OCI-M2 (cell line): Measurements from ENCODE around the gene CDH4.
"Not testable (repeated sequence)": the region's sequence is repeated elsewhere in the genome, so short reads cannot be mapped to it uniquely, and the experiment has no call there.

Experiments
- DNase-seq: peaks from one replicate; lab custom pipeline; 2025; ENCODE audit not compliant: unreplicated experiment; lab: John Stamatoyannopoulos, UW

The CDH4 gene

GRCh38 chr20:61379898-61380544, 128.0 kb downstream of the CDH4 start:
- DNase-seq: no peak

- no peak for DNase-seq
Observed at GRCh38 chr20:61380545-61380915, 128.5 kb downstream of the CDH4 start.

GRCh38 chr20:61382194-61382593, 130.1 kb downstream of the CDH4 start:
- no peak for DNase-seq

GRCh38 chr20:61385296-61385695, 133.2 kb downstream of the CDH4 start:
- no peak for DNase-seq

- DNase-seq: no peak
Observed at GRCh38 chr20:61385731-61386130, 133.7 kb downstream of the CDH4 start.

- DNase-seq: no peak
Observed at GRCh38 chr20:61387204-61387953, 135.3 kb downstream of the CDH4 start.

- no peak for DNase-seq
Observed at GRCh38 chr20:61387954-61388348, 135.9 kb downstream of the CDH4 start.

GRCh38 chr20:61389077-61389476, 137.0 kb downstream of the CDH4 start:
- no peak for DNase-seq

- no peak for DNase-seq
Observed at GRCh38 chr20:61391185-61391584, 139.1 kb downstream of the CDH4 start.

GRCh38 chr20:61391812-61392520, 139.9 kb downstream of the CDH4 start:
- no peak for DNase-seq

GRCh38 chr20:61394088-61394799, 142.2 kb downstream of the CDH4 start:
- no peak for DNase-seq

- DNase-seq: no peak
Observed at GRCh38 chr20:61396262-61396848, 144.3 kb downstream of the CDH4 start.

- DNase-seq: no peak
Observed at GRCh38 chr20:61397146-61397545, 145.1 kb downstream of the CDH4 start.

GRCh38 chr20:61397790-61398189, 145.7 kb downstream of the CDH4 start:
- DNase-seq: no peak

GRCh38 chr20:61399433-61399832, 147.4 kb downstream of the CDH4 start:
- no peak for DNase-seq

- no peak for DNase-seq
Observed at GRCh38 chr20:61400499-61400898, 148.4 kb downstream of the CDH4 start.

- DNase-seq: no peak
Observed at GRCh38 chr20:61404303-61404702, 152.2 kb downstream of the CDH4 start.

- no peak for DNase-seq
Observed at GRCh38 chr20:61405007-61405406, 152.9 kb downstream of the CDH4 start.

GRCh38 chr20:61406773-61407172, 154.7 kb downstream of the CDH4 start:
- not testable (repeated sequence) for DNase-seq

- no peak for DNase-seq
Observed at GRCh38 chr20:61407561-61407960, 155.5 kb downstream of the CDH4 start.
